LHCN-M2 (cell line): ENCODE results near the gene CD47. TPM values are rescaled to one million over a fixed set of nuclear protein-coding genes. Genes with fewer than 3 reads are reported as not detected.

Source experiments
- DNase-seq: peaks from one replicate; pipeline ENCODE4 v3.0.0-alpha.2; 2012; ENCODE audit warnings: low read depth
- polyA plus RNA-seq: library from polyadenylated mRNA; unstranded; fragments of >200 nt; gene quantifications from one replicate; pipeline ENCODE4 v1.2.1, GENCODE V29; 2012; ENCODE audit warnings: missing spikeins
- total RNA-seq: library from RNA; depleted of rRNA; stranded (reverse); fragments of >200 nt; gene quantifications from 2 replicates; pipeline ENCODE4 v1.2.3, GENCODE V29; 2014; rRNA removed

Gene CD47
- 82.0 and 97.1 TPM in 2 replicates for total RNA-seq
- polyA plus RNA-seq = 30.7 TPM

DNA sequence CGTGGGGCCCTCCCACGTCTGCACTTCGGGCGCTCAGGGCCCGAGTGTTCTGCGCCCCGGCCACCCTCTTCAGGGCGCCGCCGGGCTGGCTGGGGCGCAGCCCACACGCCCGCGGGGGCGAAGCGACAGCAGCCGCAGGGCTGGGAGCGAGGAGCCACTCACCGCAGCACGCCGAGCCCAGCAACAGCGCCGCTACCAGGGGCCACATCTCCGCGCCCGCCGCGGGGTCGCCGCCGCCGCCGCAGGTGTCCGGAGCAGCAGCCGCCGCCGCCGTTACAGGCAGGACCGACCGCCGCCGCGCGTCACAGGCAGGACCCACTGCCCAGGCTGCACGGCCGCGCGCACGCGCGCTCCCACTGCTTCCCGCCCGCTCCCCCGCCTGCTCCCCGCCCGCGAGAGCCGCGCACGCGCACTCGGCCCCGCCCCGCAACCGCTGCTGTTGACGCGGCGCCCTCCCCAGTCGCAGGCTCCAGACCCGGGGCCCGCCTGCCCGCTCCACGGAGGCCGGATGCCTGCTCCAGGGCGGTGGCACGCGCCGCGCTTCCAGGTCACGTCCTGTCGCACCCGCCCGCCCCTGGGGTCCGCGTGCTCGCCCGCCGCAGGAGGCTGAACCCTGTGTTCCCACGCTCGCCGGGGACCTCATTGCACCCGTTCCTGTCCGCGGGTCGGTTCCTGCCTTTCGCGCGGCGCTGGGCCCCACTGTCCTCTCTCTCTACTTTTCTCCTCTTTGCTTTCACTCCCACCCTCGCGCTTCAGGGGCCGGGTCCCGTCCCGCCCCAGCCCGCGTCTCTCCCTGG is at the start of gene CD47:
Gene CD47 (minus strand): TSS at position 331 of the 797 bp plus-strand sequence. CDS start 123 bp downstream, at position 208.
- DNase-seq = peak; percentile 79

DNA sequence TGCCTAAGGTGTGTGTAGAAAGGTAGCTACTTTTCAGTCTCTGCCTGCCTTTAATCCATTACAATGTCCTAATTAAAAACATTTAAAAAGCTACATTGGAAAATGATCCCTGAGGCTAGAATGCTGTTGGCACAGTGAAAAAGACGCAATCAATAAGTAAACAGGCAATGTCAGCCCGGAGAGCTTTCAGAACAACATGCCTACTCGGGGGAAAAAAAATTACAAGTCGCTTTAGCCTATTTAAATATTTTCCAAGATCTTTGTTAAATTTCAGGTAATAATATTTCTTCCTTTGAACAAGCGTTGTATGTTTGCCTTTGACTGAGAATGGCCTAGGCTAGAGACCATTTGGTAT is 46.6 kb upstream of the CD47 start:
- no peak for DNase-seq

DNA sequence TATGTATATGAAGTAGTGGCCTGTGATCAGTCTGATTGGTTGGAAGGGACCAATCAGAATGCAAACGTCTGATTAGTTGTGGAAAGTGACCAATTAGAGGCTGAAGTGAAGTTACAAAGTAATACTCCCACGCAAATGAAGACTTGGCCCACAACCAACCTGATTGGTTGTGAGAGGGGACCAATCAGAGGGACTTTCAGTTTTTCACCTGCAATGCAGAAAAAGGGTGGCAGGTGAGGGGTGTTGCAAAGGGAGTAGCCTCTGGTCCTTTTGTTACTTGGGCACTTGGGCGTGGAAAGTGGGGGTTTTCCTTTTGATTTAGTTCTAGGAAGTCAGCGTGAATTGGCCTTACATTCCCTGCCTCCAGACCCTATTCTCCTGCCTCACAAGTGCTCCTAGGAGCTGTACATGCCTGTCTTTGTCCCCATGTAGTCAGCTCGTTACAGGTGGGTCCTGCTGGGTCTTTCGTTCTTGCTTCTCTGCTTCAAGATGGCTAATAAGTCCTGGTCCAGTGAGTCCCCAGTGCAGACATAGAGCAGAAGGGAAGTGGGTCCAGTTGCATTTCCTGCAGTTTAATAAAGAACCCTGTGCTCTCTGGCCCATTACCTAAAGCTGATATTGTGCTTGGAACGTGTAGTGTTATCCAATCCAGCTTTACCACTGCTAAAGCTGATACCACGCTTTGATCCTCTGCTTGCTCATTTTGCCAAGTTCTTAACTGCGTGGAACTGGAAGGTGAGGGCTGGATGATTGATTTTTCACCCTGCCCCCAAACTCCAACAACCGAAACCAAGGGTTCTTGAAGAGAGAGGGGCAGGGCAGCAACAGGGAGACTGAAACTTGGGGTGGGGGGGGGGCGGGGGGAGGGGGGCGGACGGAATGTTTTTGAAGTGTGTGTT is 46.0 kb upstream of the CD47 start:
- DNase-seq = no peak

DNA sequence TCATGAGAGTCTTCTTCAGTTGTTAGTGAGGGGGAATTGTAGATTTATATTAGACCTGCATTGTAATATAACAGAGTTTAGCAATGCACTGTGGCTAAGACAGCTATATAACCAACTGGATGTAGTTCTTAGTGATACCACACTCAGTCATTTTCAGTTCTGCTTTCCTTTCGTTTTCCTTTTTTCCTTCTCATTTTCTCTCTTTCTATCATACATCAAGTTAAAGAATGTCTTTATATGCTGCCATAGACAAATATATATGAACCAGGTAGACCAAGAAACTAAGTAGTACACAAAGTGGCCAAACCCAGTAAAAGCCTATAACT is 43.7 kb upstream of the CD47 start:
- DNase-seq = no peak

DNA sequence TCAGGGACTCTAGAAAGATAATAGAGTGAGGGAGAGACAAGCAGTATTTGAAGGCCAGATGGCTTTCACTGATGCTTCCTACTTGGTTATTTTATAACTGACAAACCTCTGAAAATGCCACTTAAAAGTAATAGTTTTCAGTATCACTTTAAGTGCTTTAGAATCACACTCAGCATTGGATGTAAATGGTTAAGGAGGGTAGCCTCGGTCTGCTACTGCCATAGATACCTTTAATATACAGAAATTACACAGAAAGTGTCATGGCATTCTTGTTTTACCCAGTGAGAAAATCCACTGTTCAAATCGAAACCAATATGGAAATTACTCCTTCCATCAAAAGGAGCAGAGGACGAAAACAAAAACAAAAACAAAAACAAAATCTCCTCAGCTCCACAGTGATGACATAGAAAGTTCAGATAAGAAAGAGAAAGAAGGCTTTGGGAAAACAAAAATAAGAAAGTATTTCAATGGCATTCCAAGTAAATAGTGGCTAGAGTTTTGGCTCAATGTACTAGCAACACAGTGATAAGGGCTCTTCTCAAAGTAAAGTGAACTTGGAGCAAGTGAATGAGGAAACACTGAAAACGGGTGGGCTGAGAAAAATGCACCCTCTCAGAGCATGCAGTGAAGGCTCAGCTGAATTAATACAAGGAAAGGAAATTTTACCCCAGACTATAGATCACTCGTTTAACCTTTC is 43.2 kb upstream of the CD47 start:
- DNase-seq = no peak

DNA sequence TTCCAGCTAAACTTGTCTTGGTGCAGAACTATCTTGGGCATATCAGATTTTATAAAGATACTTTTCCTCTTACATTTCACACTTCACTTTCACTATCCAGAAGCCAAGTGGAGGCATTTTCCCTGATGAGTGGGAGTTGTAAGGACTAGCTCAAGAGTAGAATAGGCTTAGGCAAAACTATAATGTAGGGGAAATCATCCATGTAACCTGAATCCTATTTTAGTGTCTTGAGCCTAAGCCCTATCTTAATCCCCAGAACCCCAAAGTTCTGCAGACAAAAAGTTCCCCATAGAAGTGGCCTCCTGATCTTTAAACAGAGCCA is 42.2 kb upstream of the CD47 start:
- DNase-seq = peak; percentile 9

DNA sequence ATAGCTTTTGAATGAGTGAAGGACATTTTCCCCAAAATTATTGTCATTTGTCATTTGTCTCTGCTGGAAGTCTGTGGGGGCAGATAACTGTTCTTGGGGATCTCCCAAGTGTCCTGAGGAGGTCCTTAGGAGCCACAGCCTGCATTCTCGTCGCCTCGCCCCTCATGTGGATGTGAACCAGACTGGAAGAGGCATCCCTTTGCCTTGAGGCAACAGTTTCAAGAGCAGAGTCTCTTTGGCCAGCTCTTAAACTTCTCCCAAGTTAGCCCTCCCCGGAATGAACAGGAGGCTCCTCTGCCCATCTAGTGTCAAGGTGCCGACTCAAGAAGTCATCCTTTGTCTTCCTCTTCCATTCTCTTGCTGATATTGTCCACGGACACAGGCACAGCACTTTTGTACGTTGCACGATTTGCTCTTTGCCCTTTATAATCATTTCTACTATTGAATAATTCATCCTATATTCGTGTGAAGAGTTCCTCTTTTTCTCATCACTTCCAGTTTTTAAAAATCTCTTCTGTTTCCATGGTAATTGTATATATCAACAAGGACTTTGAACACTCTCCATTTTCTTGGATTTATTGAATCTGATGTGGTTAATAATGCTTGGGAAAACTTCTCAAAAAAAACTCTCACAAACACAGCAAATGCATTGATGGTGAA is 40.8 kb upstream of the CD47 start:
- no peak for DNase-seq

DNA sequence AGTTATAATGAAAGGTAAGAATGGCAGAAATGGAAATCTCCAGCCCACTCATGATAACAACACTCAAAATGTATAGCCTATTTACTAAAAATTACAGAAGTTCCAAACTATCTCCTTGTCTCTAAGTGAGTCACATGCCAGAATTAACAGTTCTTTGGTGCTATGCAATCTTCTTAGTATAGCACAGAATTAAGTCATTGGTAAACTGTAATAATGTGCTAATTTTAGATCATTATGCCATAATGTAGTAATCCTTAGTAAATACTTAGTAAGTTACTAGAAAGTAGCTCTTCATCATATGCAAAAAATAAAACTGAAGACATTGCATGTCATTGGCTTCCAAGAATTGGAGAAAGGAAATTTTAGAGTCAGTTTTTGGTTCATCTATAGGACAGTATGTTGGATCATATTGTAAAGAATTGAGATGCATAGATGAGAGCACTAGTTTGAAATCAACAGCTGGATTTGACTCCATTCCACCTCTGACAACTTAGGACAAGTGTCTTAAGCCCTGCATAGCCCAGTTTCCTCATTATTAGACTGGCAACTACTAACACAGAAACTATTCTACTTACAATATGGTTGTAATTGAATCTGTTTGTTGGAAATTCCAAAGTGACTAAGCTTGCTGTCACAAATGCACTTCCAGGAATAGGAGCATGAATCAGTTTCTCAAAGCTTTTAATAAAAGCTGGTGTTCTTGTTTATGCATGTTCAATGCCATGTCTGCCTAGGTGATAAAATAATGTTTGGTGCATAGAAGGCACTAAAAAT is 40.1 kb upstream of the CD47 start:
- DNase-seq = peak; percentile 94

DNA sequence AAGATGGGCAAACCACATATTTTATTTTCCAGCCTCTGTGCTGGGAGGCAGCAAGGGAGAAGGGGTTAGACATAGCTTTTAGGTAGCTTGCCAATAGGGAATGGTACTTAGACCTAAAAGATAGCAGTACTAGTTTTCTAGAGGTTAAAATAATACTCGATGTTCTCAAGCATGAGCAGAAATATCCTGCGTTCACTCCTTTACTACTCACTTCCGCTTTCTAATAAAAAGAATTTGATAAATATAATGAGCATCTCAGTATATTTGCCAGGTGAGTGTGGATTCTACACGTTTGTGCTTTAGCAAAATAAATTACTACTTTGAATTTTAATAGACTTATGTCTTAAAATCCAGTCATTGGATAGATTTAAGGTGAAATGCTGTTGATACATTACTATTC is 39.4 kb upstream of the CD47 start:
- no peak for DNase-seq

DNA sequence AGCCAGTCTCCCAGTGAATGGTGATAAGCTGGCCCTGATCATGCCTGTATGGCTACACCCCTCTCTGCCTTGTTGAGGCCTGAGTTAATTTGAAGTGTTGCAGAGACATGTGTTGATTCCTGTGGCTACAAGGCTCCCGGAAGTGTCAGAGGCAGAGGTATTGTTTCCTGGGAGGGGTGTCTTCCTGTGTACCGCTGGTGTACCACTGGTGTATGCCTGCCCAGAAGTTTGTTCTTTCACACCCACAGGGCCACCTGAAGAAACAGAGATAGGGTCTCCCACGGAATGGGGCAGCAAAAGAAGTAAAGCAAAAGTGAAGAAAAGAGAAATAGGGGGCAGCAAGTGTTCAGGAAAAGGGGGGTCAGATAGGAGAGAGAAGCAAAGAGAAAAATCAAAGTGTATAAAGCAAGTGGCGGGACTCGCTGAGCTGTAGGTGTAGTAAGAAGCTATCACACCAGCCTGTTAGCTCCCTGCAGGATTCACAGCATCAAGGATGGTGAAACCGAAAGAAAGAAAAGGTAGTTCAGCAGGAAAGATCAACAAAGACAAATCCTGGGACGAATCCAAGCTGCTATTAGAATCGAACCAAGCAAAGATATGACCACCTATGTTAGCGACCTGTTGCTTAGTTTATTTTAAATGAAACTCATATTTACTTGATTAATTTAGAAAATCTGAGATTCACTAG is 36.6 kb upstream of the CD47 start:
- no peak for DNase-seq

DNA sequence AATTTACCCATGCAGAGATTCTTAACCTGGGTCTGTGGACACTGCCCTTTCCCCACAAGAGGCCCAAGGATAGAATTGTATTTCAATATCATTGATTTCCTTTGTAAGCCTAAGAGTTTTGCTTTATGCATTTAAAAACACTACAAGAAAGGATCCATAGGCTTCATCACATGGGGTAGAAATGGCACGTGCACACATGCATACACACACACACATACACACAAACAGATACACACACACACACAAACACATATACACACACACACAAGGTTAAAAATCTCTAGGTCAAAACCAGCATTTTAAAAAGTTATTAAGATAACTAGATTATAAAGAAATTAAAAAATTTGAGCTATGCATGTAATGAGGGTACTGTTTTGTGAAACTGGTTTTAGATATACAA is 35.5 kb upstream of the CD47 start:
- DNase-seq = no peak

DNA sequence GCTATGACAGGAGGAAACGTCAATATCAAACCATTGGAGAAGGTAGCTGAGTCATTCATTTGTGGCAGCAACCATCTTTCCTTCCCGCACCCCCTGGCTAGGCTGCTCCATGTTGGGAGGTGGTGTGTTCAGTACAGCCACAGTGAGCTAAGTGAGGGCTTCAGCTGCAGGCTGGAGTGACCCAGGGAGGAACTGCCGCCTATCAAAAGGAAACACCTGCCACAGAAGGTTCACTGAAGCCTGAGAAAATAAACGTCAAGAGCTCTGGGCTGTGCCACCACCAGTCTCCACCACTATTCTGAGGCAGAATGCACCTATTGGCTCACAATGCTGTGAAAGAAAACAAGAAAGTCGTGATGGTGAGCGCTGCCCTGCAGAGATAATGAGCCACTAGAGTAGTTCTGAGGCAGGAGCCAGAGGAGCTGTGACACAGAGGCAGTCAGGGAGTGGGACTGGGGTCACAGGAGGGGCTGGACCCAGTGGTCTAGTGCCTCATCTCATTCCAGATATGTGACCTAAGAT is 34.8 kb upstream of the CD47 start:
- no peak for DNase-seq

DNA sequence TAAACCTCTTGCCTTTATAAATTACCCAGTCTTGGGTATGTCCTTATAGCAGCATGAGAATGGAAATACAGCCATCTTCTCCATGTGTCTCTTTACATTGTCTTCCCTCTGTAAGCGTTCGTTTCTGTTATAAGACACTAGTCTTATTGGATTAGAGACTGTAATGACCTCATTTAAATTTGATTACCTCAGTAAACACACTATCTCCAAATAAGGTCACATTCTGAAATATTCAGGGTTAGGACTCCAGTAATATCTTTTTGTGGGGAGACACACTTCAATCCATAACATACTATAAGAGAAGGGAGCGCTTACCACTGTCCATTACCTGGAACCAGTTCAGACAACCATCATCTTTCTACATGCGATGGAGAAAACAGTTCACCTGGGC is 34.3 kb upstream of the CD47 start:
- DNase-seq = no peak

DNA sequence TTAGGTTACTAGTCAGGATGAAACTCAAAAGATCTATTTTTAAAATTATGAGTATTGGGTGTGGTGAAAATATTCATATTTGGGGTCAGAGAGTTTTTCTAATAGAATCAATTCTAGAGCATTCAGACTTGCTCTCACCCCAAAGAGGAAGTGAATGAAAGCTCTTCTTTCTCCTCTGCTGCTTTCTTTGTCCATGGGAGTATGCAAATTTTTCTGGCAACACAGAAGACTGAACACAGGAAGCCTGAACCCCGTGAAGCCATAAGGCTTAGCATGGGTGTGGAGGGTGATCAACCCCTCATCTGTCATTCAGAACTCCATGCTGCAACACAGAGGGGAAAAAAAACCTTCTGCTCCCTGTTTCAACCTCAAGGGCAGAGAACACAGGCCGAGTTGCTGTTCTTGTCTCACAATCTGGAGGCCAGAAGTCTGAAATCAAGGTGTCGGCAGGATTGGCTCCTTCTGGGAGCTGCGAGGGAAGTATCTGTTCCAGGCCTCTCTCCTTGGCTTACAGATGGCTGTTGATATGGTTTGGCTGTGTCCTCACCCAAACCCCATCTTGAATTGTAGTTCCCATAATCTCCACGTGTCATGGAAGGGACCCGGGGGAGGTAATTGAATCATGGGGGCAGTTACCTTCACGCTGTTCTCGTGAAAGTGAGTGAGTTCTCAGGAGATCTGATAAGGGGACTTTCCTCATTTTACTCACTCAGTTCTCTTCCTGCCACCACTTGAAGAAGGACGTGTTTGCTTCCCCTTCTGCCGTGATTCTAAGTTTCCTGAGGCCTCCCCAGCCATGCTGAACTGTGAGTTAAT is 33.7 kb upstream of the CD47 start:
- no peak for DNase-seq

DNA sequence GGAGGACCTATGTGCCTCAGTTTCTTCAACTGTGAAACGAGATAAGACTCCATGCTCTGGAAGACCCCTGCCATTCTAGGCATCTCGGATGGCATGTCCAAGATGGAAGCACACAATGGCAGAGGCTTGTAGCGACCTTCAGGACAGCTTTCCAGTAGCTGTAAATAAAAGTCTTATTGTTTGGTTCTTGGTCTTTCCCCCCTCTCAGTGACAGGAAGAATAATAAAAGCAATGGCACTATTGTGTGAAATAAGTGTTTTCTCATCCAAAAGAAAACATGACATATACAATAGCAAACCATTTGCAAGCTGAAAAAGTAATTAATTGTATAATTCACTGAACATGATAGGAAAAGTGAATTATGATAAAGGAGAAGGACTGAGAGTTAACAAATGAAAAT is 32.5 kb upstream of the CD47 start:
- no peak for DNase-seq

DNA sequence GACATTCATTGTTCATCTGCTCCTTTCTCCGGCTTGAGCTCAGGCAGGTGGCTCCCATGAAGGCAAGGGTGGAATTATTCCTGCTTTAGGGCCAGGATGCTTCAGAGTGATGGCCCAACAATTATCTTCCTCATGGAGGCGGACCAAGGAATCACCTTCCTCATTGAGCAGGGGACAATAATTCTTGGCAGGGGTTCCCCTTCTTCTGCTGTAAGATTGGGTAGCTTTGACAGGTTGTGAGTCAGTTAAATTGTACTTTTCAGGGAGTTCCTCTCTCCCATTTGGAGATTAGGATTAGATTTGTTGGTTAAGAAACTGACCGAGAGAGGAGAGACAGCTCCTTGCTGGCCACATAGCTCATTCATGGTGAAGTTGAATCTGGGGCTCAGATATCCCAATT is 31.4 kb upstream of the CD47 start:
- DNase-seq = no peak

DNA sequence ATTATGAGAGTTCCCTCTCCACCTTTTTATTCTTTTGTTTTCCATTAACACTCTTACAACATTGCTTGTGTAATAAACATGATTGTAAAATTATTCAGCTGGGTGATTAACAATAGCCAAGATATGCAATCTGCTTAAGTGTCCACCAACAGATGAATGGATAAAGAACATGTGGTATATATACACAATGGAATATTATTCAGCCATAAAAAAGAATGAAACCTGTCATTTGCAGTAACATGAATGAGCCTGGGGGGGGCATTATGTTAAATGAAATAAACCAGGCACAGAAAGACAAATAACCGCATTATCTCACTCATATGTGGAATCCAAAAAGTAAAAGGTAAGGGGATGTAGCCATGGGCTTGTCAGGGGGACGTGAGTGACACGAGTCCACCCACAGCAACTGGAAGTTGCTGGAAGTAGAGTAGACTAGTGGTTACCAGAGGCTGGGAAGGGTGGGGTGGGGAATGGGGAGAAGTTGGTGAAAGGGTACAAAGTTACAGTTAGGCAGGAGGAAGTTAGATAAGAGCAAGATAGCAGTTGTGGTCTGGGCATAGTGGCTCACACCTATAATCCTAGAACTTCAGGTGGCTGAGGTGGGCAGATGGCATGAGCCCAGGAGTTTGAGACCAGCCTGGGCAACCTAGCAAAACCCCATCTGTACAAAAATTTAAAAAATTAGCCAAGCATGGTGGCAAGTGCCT is 28.7 kb upstream of the CD47 start:
- no peak for DNase-seq

DNA sequence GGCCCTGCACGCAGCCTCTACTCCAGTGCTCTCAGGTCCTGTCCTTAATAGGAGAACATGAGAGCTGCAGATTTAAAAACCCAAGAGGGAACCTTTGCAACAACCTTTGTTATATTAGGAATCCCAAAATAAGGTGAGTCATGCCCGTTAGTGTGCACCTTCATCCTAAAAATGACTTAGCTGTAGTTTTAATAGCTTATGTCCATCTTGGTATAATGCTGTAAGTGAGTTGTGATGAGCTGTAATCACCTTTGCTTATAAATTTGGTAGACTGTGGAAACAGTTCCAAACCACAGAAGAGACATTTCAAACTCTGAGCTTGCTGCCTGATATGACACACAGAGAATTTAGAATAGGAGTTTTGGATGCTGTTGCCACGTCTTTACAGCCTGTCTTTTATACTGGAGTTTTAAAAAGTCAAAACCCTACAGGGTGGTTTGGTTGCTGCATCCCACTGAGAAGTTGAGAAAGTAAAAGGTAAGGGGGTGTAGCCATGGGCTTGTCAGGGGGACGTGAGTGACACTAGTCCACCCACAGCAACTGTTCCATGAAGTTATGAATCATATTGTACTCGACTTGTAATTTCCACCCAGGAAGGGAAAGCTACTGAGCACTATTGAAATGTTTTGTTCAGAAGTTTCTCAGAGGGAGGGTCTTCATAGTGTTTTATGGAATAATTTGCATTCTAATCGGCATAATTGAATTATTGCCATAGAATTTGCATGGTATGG is 27.4 kb upstream of the CD47 start:
- no peak for DNase-seq
